GM21737 (cell line): ENCODE data around the gene RALBP1.

Experiments used
- ATAC-seq: cut with Tn5 transposase; IDR thresholded peaks from one replicate; pipeline ENCODE4 v1.9.1; 2021; ENCODE audit warnings: mild to moderate bottlenecking, moderate library complexity; ENCODE audit not compliant: unreplicated experiment

RALBP1 gene

DNA sequence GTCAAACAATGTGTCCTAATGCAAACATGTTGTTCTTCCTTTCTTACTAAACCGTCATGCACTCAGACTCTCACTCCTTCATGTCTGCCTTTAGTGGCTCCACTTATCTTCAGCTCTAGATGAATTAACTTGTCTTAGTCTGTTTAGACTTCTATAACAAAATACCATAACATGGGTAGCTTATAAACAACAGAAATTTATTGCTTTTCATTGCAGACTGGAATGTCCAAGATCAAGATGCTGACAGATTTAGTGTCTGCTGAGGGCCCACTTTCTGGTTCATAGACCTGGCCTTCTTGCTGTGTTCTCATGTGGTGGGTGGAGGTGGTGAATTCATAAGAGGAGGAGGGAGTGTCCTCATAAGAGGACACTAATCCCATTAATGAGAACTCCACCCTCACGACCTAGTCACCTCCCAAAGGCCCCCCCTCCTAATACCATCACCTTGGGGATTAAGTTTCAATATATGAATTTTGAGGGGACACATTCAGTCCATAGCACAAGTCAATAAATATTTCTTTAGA is 32.3 kb downstream of the RALBP1 start:
- ATAC-seq = no peak

DNA sequence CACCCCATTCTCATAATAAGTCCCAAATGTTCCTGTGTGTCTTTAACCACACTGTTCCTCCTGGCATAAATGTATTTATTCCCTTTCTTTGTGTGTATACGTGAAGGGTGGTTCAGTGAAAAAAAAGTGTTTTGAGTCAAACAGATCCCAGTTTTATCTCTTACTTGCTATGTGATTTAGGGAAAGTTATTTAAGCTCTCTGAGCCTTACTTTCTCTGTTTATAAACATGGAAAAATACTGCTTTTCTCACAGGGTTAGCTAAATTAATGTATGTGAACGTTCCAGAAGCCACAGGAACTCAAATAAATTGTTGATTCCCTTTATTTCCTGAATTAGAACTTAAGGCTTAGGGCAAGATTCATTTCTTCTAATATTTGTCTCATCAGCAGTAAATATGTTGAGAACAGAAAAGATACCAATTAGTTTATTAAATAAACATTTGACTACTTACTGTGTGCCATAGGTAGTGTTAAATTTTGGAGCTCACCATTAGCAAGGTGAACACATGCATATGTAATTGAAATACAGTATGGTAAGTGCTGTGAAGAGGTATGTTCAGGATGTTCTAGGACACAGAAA is 33.2 kb downstream of the RALBP1 start:
- no peak for ATAC-seq

DNA sequence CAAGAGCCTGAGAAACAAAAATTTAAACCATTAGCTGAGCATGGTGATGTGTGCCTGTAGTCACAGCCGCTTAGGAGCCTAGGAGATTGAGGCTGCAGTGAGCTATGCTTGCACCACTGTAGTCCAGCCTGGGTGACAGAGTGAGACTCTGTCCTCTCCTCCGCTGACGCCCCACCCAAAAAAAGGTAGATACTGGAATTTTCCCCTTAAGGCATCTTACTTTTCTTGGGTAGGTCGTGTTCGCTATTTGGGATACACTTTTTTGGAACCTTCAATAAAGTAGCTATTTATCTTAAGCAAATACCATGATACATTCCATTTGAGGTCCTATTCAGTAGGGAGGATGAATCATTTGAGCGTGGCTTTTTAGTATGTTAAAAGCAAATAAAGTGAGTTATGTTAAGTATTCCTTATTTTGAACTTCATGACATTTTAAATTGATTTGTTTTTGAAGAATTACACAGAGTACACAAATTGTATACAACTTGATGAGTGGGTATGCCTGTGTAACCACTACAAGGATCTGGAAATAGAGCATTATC is 38.7 kb downstream of the RALBP1 start:
- ATAC-seq = no peak

DNA sequence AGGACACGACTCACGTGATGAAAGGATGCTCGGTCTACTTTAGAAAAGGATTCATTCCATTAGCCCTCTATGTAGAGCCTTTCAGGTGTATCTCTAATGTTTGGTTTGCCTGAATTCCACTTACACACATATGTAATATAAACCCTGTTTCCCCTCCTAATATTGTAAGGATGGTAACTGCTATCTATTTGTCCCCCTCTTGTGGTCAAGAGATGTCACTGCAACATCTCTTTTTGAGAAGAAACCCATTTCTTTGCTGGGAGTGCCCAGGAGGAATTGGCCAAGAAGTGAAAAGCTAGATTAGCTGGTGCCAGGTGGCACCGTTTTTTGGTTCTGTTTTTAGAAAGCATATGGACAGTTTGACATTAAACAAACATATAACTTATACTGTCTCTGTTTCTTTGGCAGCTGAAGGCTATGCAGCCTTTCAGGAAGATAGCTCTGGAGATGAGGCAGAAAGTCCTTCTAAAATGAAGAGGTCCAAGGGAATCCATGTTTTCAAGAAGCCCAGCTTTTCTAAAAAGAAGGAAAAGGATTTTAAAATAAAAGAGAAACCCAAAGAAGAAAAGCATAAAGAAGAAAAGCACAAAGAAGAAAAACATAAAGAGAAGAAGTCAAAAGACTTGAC is 41.2 kb downstream of the RALBP1 start:
- ATAC-seq = no peak

DNA sequence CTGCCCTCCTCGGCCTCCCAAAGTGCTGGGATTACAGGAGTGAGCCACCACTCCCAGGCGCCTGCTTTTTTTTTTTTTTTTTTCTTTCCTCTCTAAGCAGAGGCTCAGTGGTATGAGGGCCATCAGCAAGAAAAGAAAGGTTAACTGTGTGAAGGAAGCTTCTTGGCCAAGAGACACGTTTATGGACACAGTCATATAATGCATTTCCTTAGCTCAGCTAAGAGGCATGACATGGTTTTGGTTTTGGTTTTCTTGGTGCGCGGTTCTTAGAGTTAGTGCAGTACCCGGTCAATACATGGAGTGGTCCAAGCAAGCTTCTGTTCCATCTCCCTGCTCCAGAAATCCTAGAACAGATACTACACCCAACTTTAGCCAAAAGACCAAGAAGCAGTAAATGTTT is 42.6 kb downstream of the RALBP1 start:
- ATAC-seq = no peak

DNA sequence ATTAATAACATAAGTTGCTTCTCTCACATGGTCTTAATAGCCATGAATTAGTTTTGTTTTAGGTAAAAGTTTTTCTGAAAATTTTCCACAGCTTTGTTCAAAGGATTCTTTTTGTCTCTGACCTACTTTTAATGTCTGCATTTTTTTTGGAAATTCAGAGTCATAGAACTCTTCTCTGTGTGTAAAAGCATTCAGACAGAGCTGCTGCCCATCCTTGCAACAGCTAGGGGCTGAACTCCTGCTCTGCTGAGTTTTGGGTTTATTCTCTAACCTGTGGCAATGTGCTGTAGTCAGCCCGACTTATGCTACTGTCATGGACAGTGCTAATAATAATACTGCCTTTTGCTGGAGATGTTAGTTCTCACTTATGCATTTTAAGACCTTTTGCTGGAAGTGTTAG is 44.1 kb downstream of the RALBP1 start:
- no peak for ATAC-seq

DNA sequence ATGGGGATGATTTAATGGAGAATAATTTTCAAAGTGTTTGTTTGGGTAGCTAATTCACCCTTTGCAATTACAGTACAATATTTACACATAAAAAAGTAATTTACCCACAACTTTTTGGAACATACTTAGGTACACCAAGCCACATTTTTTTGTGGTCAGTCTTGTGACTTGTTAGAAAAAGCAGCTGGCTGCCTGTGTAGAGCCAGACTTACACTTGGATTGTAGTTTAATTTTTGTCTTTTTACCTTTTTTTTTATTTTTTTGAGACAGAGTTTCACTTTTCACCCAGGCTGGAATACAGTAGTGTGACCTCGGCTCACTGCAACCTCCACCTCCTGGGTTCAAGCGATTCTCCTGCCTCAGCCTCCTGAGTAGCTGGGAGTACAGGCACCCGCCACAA is 45.4 kb downstream of the RALBP1 start:
- ATAC-seq = no peak

DNA sequence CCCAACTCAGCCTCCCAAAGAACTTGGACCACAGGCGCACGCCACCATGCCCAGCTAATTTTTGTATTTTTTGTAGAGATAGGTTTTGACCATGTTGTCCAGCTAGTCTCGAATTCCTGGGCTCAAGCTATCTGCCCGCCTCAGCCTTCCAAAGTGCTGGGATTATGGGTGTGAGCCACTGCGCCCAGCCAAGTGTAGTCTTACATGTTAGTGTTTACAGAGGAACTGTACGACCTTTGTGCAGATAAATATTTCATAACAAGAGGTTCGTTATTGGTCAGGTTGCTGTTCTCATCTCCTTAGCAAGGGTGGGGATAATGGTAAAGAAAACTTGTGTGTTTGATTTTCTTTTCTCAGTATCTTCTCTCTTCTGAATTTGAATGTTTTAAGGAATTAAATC is 46.5 kb downstream of the RALBP1 start:
- ATAC-seq = no peak

DNA sequence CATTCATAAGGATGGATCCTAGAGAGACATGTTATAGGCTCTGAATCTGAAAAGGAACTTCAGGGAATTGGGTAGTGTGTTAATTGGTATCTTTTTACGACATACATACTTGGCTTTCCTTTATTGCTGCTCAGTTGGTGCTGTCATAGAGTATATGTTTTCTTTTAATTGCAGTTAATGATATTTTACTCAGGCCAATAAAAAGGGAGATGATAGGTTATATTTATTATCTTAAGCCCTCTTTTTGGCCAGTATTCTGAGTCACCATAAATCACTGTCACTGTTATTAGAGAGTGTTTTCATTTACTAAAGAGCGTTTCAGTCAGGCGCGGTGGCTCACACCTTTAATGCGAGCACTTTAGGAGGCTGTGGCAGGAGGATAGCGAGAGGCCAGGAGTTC is 47.6 kb downstream of the RALBP1 start:
- ATAC-seq = no peak

DNA sequence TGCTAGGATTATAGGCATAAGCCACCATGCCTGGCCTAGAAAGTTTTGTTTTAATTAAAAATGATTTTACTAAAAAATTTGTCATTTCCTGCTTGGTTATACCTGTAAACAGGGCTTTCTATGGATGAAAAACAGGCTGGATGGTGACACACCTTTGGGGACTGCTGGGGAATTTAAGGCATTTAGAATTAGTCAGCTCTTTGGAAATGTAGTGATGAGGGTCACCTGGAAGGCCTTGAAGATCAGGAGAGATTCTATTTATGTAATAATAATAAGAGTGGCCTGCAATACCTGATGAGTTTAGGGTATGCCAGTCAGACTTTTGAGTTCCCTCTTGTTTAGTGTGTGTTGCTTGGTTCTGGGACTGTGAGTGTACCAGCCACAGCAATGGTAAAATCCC is 51.1 kb downstream of the RALBP1 start:
- ATAC-seq = no peak

DNA sequence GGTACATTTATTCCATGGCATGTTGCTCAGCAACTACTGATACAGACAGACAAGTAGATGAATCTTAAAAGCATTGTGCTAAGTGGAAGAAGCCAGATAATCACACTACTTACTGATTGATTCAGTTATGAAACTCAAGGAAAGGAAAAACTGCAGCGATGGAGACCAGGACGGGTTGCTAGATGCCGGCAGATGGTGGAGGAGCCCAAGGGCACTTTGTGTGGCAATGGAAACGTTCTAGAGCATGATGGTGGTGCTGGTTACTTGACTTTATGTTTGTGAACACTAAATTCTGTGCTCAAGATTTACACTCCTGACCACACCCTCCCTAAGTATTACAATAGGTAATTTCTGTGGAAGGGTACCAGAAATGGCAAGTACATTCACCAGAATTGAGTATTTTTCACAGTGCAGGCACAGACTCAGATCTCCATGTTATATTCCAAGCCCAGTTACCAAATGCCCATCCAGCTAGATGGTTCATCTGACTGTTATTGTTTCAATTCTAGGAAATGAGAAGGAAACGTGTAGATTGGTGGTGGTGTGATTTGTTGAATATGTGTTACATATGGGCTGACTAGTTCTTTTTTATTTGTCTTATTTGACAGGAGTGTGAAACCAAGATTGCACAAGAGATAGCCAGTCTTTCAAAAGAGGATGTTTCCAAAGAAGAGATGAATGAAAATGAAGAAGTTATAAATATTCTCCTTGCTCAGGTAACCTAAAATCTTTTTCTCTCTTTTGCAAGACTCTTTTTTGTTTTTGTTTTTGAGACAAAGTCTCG is 55.1 kb downstream of the RALBP1 start:
- no peak for ATAC-seq

DNA sequence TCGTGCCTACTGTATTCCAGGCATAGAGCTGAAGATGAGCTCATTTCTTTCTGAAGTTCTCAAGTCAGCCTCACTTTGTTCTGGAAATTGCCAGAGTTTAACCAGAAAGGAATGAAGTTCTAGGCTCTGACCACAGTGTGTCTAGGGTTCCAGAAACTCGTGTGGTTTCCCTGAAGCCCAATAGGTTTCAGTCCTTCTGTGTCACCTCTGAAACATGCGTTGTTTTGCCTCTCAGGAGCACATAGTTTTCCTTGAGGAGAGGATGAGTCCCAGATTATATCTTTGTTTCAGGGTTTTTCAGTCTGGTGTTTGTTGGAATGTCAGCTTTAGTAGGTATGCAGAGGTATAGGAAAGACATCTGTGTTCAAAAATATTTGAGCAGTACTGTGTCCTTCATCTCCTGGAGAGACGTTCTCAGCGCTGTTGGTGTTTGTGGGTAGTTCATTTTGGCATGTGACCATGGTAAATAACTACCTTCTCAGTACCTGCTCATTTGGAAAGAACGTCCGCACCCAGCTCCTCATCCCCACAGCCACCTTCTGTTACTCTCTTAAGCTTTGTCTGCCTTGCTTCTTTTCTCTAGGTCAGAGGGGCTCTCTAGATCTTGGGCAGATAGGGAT is 56.6 kb downstream of the RALBP1 start:
- no peak for ATAC-seq

DNA sequence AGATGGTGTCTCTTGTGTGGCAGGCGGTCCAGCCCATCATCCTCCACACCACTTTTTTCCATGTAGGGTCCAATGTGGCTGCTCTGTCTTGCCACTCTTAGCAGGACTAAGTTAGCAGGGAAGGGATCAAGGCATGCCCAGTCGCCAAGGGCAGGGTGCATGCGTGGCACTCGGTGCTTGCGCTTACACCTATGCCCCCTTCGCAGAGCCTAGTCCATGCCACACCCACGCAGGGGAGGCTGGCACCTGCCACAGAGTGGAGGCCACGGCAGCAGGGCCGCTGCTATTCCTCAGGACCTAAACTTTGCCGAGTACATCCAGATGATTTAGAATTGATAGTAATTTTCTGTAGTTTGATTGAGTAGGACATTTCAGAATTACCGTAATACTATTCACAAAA is 59.5 kb downstream of the RALBP1 start:
- no peak for ATAC-seq

DNA sequence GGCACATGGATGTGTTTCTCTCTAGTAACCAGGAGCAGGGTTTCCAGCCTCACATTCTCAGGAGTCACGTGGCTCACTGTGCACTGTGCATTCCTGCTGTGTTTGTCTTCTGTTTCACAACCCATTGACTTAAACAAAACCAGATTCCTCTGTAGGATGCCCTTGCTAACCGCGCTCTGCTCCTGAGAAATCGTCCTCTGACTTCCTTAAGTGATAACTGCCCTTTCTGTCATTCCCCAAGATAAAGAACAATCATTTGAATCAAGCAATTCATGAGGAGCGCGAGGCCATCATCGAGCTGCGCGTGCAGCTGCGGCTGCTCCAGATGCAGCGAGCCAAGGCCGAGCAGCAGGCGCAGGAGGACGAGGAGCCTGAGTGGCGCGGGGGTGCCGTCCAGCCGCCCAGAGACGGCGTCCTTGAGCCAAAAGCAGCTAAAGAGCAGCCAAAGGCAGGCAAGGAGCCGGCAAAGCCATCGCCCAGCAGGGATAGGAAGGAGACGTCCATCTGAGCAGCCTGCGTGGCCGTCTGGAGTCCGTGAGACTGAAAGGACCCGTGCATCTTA is 60.2 kb downstream of the RALBP1 start:
- ATAC-seq = no peak

DNA sequence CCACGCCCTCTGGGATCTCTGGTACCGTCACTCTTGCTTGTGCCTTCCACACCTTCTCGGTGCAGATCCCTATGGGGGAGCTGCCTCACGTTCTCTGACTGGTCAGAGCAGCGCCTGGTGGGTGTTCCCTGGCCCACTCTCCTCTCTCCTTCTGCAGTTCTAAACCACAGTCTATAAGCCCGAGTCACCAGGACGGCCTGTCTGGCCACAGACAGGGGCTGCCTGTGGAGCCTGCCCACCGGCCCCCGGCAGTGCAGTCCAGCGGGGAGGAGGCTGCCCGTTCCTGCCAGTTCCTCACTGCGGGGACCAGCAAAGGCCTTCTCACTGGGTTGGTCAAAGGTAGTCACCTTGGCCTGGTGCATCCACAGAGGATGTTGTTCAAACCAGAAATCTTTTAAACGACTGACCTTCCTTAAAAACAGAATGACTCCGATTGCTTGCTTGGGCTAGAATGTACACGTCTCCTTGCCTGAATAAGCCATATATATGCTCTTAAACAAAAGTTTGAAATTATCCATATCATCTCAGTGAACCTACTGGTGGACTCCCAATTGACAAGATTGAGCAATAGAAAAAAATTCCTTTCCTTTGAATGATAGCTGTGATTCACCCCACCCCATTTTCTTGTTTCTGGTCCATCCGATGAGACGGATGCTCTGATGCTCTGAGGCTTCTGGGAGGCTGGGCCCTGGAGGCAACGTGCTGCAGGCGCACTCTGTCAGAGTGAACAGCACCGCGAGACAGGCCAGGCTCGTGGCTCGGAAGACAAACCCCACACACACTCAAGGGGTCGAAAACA is 61.2 kb downstream of the RALBP1 start:
- no peak for ATAC-seq

DNA sequence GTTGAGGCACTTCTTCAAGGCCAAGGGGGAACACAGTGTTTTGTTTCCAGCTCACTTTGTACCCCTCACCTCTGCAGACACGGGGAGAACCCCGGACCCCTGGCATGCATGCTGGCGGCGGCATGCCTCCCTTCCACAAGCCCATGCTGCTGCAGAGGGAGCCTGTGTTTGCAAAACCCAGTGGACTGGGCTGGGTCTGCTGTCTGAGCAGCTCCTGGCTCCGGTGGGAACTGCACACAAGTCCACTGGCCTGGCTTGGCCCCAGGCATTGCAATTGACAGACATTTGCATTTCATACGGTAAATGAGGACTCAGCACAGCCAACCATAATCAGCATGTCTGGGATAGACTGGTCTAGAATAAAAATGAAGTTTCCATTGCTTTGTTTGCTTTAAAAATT is 62.4 kb downstream of the RALBP1 start:
- ATAC-seq = no peak

DNA sequence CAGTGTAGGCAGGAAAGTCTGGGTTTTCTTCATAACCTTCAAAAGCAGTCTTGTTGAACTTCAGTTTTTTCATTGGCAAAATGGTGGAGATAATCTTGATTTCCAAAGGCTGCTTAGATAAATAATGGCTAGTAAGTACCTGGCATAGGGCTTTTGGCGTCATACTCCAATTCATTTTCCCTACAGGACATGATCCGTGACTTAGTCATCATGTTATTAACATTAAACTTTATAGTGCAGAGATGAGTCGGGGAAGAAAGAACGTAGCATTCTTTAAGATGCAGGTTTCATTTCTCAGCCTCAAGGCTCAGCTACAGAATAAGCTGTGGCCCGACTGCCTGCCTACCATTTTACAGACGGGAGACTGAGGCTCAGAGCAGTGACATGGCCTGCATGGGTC is 64.0 kb downstream of the RALBP1 start:
- ATAC-seq = no peak

DNA sequence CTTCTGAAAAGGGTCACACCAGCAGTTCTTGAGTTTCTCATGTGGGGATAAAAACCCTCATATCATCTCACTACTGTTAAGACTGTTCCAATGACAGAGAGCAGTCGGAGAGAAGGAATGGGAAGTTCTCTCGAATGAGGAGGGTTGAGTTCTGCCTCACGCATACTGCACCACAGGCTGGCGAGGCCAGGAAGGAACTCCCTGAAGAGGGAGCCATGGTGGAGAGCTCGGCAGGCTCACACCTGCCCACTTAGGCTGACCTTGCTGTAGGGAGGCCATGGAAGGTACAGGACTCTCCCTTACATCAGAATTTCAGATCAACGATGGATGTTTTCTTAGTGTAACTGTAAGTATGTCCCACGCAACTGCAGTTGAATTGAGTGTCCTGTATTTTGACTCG is 64.6 kb downstream of the RALBP1 start:
- no peak for ATAC-seq

DNA sequence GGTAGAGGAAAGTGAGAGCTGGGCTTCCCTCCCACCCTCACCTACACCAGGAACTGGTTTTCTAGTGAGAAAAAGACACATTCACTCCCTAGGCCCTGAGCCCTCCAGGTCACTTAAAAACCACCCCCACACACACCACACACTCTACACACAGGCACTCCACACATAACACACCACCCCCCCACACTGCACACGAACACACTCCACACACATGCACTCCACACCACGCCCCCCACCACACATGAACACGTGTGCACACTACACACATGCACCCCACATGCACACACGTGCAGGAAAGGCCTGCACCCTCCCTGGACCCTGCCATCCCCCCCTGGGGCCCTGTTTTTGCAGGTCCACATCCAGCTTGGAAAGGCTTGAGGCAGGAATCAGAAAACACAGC is 67.6 kb downstream of the RALBP1 start:
- ATAC-seq = no peak

DNA sequence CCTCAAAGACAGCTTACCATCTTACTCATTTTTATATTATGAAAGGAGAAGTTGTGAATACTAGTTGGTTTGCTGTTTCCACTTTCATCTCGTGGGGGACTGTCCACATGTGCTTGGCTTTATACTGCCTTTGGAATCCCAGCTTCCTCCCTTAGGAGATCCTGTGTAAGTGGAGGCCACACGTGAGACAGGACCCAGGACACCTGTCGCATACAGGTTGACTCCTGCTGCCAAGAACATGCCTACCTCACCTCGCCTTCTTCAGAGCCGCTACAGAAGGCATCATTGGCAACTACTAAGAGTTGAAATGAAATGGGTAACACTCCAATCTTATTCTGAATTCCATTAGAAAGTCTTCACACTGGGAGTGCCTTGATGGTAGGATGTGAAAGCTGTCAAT is 69.7 kb downstream of the RALBP1 start:
- no peak for ATAC-seq
